ENCODE data around the gene CALML3.

Gene CALML3

DNA sequence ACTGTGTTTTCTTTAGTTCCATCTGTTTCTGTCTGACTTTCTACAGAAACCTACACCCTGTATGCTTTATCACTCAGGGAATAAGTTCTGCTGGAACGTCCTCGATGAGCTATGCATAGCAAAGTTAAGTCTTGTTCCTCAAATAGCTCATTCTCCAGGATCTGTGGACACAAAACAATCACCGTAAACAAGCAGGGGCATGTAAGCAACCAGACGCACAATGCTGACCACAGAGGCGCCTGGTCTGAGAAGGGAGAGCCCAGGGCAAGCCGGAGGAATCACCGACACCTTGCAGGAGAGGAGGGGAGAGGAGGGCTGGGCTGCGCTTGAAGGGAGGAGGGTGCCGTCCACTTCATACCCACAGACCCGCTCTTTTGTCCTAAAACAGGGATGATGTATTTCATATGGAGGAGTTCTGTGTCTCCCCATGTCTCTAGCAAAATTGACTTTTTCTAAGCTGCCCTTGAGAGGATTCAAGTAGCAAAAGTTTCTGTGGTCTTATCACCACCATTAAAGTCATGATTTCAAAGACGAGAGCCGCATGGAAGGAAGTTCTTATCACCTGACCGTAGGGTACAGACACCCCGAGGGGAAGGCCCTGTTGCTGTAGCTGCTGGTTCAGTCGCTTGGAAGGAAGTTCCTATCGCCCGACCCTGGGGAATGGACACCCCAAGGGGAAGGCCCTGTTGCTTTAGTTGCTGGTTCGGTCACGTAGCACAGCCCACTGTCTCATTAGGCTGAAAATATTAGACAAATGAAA lies 14.3 kb downstream of the CALML3 start:
- no peak overlapping the region for H3K4me3 ChIP-seq (ENCODE audit: low read length)
- TF ChIP-seq, protein P1, sequence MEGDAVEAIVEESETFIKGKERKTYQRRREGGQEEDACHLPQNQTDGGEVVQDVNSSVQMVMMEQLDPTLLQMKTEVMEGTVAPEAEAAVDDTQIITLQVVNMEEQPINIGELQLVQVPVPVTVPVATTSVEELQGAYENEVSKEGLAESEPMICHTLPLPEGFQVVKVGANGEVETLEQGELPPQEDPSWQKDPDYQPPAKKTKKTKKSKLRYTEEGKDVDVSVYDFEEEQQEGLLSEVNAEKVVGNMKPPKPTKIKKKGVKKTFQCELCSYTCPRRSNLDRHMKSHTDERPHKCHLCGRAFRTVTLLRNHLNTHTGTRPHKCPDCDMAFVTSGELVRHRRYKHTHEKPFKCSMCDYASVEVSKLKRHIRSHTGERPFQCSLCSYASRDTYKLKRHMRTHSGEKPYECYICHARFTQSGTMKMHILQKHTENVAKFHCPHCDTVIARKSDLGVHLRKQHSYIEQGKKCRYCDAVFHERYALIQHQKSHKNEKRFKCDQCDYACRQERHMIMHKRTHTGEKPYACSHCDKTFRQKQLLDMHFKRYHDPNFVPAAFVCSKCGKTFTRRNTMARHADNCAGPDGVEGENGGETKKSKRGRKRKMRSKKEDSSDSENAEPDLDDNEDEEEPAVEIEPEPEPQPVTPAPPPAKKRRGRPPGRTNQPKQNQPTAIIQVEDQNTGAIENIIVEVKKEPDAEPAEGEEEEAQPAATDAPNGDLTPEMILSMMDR (conservative IDR thresholded peaks at IDR 0.05; ENCODE audit: low read depth, low read length) = no peak
- no peak for DNase-seq (ENCODE audit: low read depth)

- no peak overlapping the region for H3K4me3 ChIP-seq (ENCODE audit: low read length)
- no peak for DNase-seq (ENCODE audit: low read depth)
- TF ChIP-seq, protein P1 (conservative IDR thresholded peaks at IDR 0.05; ENCODE audit: low read depth, low read length) = no peak
These were observed 15.3 kb downstream of the CALML3 start for GRCh38 chr10:5540080-5540479.

DNA sequence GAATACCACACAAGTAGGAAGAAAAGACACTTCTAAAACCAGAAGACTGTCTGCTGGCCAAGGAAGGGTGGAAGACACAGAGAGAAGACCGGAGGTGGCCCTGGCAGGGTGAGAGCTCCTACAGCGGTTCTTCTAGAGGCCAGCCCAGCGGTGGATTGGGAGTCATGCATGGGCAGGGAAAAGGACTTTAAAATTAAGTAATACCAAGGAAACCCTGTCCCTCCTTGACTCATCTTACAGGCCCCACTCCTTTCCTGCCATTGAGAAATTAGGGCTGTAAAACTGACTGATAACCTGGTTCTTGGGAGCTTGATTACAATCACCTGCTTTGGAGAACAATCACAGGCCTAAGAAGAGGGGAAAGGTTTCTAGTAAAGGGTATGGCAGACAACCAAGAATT lies 16.1 kb downstream of the CALML3 start:
- DNase-seq (ENCODE audit: low read depth) = no peak
- TF ChIP-seq, protein P1 (conservative IDR thresholded peaks at IDR 0.05; ENCODE audit: low read depth, low read length) = no peak
- H3K4me3 ChIP-seq (ENCODE audit: low read length) = no peak overlapping the region

GRCh38 chr10:5542100-5542499 lies 17.3 kb downstream of the CALML3 start:
- TF ChIP-seq, protein P1 (conservative IDR thresholded peaks at IDR 0.05; ENCODE audit: low read depth, low read length) = no peak
- H3K4me3 ChIP-seq (ENCODE audit: low read length) = no peak overlapping the region
- DNase-seq (ENCODE audit: low read depth) = no peak

DNA sequence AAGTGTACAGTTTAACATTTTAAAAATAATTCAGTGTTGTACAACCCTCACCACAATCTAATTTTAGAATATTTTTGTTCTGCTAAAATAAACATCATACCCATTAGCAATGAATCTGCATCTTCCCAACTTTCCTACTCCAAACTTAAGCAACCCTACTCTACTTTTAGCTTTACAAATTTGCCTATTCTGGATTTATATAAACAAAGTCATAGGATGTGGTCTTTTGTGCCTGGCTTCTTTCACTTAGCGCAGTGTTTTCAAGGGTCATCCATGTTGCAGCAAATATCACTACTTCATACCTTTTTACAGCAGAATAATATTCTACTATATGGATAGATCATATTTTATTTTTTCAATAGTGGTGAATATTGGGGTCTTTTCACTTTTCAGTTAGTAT lies 18.9 kb downstream of the CALML3 start:
- no peak overlapping the region for H3K4me3 ChIP-seq (ENCODE audit: low read length)
- no peak for DNase-seq (ENCODE audit: low read depth)
- TF ChIP-seq, protein P1 (conservative IDR thresholded peaks at IDR 0.05; ENCODE audit: low read depth, low read length) = no peak

DNA sequence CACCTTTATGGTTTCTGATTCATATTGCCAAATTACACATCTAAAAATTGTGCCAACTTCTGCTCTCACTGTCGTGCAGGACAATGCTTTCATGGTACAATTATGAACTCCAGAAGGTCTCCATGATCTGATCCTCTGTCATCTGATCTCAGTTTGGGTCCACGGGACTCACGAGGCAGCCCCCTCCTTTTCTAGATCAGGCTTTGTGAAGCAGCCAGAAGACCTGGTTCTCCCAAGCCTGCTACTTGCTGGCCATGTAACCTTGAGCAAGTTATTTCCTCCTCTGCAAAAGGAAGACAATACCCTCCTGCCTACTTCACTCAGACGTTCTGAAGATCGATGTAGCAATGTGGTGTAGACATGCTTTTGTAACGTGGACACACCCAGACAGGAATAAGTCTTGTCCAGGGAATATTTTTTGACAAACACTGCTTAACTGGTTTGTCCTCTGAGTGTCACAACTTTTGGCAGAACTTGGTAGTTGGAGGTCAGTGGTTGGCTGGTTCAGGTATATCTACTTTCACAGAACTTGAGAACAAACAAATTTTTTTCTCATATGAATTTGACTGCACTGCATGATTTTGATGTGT lies 19.6 kb downstream of the CALML3 start:
- TF ChIP-seq, protein P1 (conservative IDR thresholded peaks at IDR 0.05; ENCODE audit: low read depth, low read length) = no peak
- H3K4me3 ChIP-seq (ENCODE audit: low read length) = no peak overlapping the region
- no peak for DNase-seq (ENCODE audit: low read depth)

DNA sequence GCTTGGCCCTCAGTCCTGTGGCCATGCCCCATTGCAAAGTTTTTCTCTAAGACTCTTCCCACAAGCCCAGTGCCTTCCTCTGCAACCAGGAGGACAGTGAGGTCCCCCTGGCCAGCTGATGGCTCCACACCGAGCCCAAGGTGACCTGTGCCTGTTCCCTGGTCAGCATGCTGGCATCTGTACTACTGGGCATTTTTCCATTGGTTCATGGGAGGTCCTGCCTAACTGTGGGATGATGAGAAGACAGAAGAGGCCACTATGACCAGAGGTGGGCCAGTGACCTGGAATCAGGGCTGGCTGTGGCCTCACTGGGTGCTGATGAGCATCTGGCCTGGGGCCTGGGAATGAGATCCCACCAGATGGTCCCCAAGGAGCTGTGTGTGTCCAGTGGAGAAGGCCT lies 20.2 kb downstream of the CALML3 start:
- TF ChIP-seq, protein P1 (conservative IDR thresholded peaks at IDR 0.05; ENCODE audit: low read depth, low read length) = no peak
- H3K4me3 ChIP-seq (ENCODE audit: low read length) = no peak overlapping the region
- DNase-seq (ENCODE audit: low read depth) = no peak
